Measurements from ENCODE around the gene RAB34. TPM values are rescaled to one million over a fixed set of nuclear protein-coding genes. Genes with fewer than 3 reads are reported as not detected.

RAB34 gene
- total and polyA plus RNA-seq, 7 donors, result 16.6 to 205 (median 146) TPM

GRCh38 chr17:28689011-28689410 lies 28.7 kb downstream of the RAB34 start:
- WGBS, 2 donors, result 97 to 99% methylated on average over 3 of the region's 3 CpGs
- H3K9me3 ChIP-seq, result no peaks in the 10 kb centered on the region
- peaks cover 69 to 100% (median 89%) of the 10 kb centered on the region in 4 donors for H3K36me3 ChIP-seq
- intact Hi-C loops (cut with DNase I), result no loop called here
- DNase-seq, result no peak
- H3K4me3 ChIP-seq, result no peak overlapping the region
- H3K4me1 ChIP-seq, result peaks cover 0 to 4% (median 2%) of the 10 kb centered on the region in 4 donors
- no peaks in the 10 kb centered on the region for H3K27me3 ChIP-seq
- no peak overlapping the region for H3K27ac ChIP-seq
- TF ChIP-seq EP300 (IDR thresholded peaks at IDR 0.05) (no peak), CTCF (IDR thresholded peaks at IDR 0.05) (no peak), POLR2AphosphoS5 (IDR thresholded peaks at IDR 0.05) (no peak), POLR2A (IDR thresholded peaks at IDR 0.05) (no peak)

GRCh38 chr17:28688481-28688880 lies 29.2 kb downstream of the RAB34 start:
- Histone ChIP-seq H3K36me3 (peaks cover 69 to 100% (median 88%) of the 10 kb centered on the region in 4 donors), H3K9me3 (no peaks in the 10 kb centered on the region), H3K4me3 (no peak overlapping the region), H3K27ac (no peak overlapping the region), H3K27me3 (no peaks in the 10 kb centered on the region), H3K4me1 (peaks cover 0 to 4% (median 2%) of the 10 kb centered on the region in 4 donors)
- intact Hi-C loops (cut with DNase I), result no loop called here
- no peak for DNase-seq
- 83 to 93% methylated on average over 4 of the region's 4 CpGs for WGBS, 2 donors
- TF ChIP-seq POLR2AphosphoS5 (IDR thresholded peaks at IDR 0.05) (no peak), POLR2A (IDR thresholded peaks at IDR 0.05) (no peak), CTCF (IDR thresholded peaks at IDR 0.05) (no peak), EP300 (IDR thresholded peaks at IDR 0.05) (no peak)

- H3K36me3 ChIP-seq, result peaks cover 89 to 100% (median 97%) of the 10 kb centered on the region in 4 donors
- 87 to 97% methylated on average over 4 of the region's 4 CpGs for WGBS, 2 donors
- no peaks in the 10 kb centered on the region for H3K9me3 ChIP-seq
- H3K27ac ChIP-seq, result no peak overlapping the region
- no peak overlapping the region for H3K4me3 ChIP-seq
- H3K27me3 ChIP-seq, result no peaks in the 10 kb centered on the region
- no peak for TF ChIP-seq EP300 (IDR thresholded peaks at IDR 0.05)
- no peak for TF ChIP-seq CTCF (IDR thresholded peaks at IDR 0.05)
- no peak for TF ChIP-seq POLR2A (IDR thresholded peaks at IDR 0.05)
- TF ChIP-seq POLR2AphosphoS5 (IDR thresholded peaks at IDR 0.05), result no peak
- no peak for DNase-seq
- intact Hi-C loops (cut with DNase I), result no loop called here
- peaks cover 0 to 4% (median 2%) of the 10 kb centered on the region in 4 donors for H3K4me1 ChIP-seq
Observed at GRCh38 chr17:28686296-28686695, 31.4 kb downstream of the RAB34 start.

GRCh38 chr17:28685366-28685765 lies 32.3 kb downstream of the RAB34 start:
- peaks cover 88 to 100% (median 97%) of the 10 kb centered on the region in 4 donors for H3K36me3 ChIP-seq
- no peaks in the 10 kb centered on the region for H3K9me3 ChIP-seq
- 88 to 95% methylated on average over 5 of the region's 5 CpGs for WGBS, 2 donors
- TF ChIP-seq POLR2AphosphoS5 (IDR thresholded peaks at IDR 0.05) (no peak), EP300 (IDR thresholded peaks at IDR 0.05) (no peak), POLR2A (IDR thresholded peaks at IDR 0.05) (no peak), CTCF (IDR thresholded peaks at IDR 0.05) (no peak)
- no peaks in the 10 kb centered on the region for H3K27me3 ChIP-seq
- DNase-seq, result no peak
- intact Hi-C loops (cut with DNase I), result no loop called here
- peak overlapping the region in 1 of 4 donors; percentile 25 for H3K27ac ChIP-seq
- H3K4me3 ChIP-seq, result no peak overlapping the region
- peaks cover 0 to 4% (median 2%) of the 10 kb centered on the region in 4 donors for H3K4me1 ChIP-seq

- 40 to 60% methylated on average over 3 of the region's 3 CpGs for WGBS, 2 donors
- intact Hi-C loops (cut with DNase I), result no loop called here
- peak in 2 of 4 donors; percentile 42 to 55 for TF ChIP-seq POLR2AphosphoS5 (IDR thresholded peaks at IDR 0.05)
- TF ChIP-seq EP300 (IDR thresholded peaks at IDR 0.05), result no peak
- TF ChIP-seq POLR2A (IDR thresholded peaks at IDR 0.05), result no peak
- TF ChIP-seq CTCF (IDR thresholded peaks at IDR 0.05), result no peak
- no peak overlapping the region for H3K4me3 ChIP-seq
- H3K9me3 ChIP-seq, result no peaks in the 10 kb centered on the region
- H3K27ac ChIP-seq, result peak overlapping the region in 1 of 4 donors; percentile 25
- H3K36me3 ChIP-seq, result peaks cover 88 to 100% (median 96%) of the 10 kb centered on the region in 4 donors
- DNase-seq, result peak; percentile 79
- peaks cover 0 to 4% (median 2%) of the 10 kb centered on the region in 4 donors for H3K4me1 ChIP-seq
- H3K27me3 ChIP-seq, result no peaks in the 10 kb centered on the region
Observed at GRCh38 chr17:28684963-28685362, 32.7 kb downstream of the RAB34 start.

Measured in sigmoid colon (tissue), 7 donors.